WTC11 (cell line): Measurements from ENCODE around the gene GRXCR2.

Experiments
- CREB1 ChIP-seq: sonication (generic); formaldehyde crosslinking; IDR thresholded peaks from 2 replicates; pipeline ENCODE4 v1.8.0; 2023; ENCODE audit warnings: mild to moderate bottlenecking, missing genetic modification reagents
- CTCF ChIP-seq: fragments of 200-600 bp; IDR thresholded peaks from 2 replicates; pipeline ENCODE4 v1.8.0; 2022; ENCODE audit warnings: antibody characterized with exemption
- FOXP4 ChIP-seq: sonication (generic); formaldehyde crosslinking; IDR thresholded peaks from 2 replicates; pipeline ENCODE4 v1.8.0; 2022; ENCODE audit warnings: mild to moderate bottlenecking, missing genetic modification reagents
- IRF1 ChIP-seq: sonication (generic); formaldehyde crosslinking; IDR thresholded peaks from 2 replicates; pipeline ENCODE4 v1.8.0; 2023; ENCODE audit warnings: missing genetic modification reagents
- PREB ChIP-seq: sonication (generic); formaldehyde crosslinking; IDR thresholded peaks from 2 replicates; pipeline ENCODE4 v1.8.1; 2022; ENCODE audit warnings: mild to moderate bottlenecking, missing genetic modification reagents, moderate library complexity, borderline replicate concordance
- RELA ChIP-seq: sonication (generic); formaldehyde crosslinking; IDR thresholded peaks from 2 replicates; pipeline ENCODE4 v1.8.1; 2022; ENCODE audit warnings: missing genetic modification reagents, mild to moderate bottlenecking, borderline replicate concordance
- SP1 ChIP-seq: sonication (generic); formaldehyde crosslinking; conservative IDR thresholded peaks from 2 replicates; pipeline ENCODE4 v1.8.1; 2022; ENCODE audit warnings: missing genetic modification reagents
- STAT6 ChIP-seq: sonication (generic); formaldehyde crosslinking; conservative IDR thresholded peaks from 2 replicates; pipeline ENCODE4 v1.8.1; 2023; ENCODE audit warnings: mild to moderate bottlenecking, low read depth, missing genetic modification reagents, moderate library complexity
- ZNF232 ChIP-seq: sonication (generic); formaldehyde crosslinking; IDR thresholded peaks from 2 replicates; pipeline ENCODE4 v1.8.0; 2022; ENCODE audit warnings: mild to moderate bottlenecking, missing genetic modification reagents

GRCh38 chr5:145824040-145824439, 48.8 kb downstream of the GRXCR2 start:
- no peak for TF ChIP-seq STAT6 (CRISPR knock-in tag)
- no peak for TF ChIP-seq RELA (CRISPR knock-in tag)
- no peak for TF ChIP-seq CREB1
- no peak for TF ChIP-seq CTCF
- TF ChIP-seq IRF1 (CRISPR knock-in tag): no peak
- no peak for TF ChIP-seq PREB (CRISPR knock-in tag)
- TF ChIP-seq SP1 (CRISPR knock-in tag): no peak
- TF ChIP-seq ZNF232 (CRISPR knock-in tag): no peak
- TF ChIP-seq FOXP4: no peak
